NCI-H1417 (cell line): ENCODE measurements around the gene MAN1A1.
A peak's percentile ranks its signal among the peaks of the same experiment; 100 is the strongest.

Experiments used
- DNase-seq, 3 experiments: peaks; one replicate each; lab custom pipeline; 2025; lab: John Stamatoyannopoulos, UW

The MAN1A1 gene

DNA sequence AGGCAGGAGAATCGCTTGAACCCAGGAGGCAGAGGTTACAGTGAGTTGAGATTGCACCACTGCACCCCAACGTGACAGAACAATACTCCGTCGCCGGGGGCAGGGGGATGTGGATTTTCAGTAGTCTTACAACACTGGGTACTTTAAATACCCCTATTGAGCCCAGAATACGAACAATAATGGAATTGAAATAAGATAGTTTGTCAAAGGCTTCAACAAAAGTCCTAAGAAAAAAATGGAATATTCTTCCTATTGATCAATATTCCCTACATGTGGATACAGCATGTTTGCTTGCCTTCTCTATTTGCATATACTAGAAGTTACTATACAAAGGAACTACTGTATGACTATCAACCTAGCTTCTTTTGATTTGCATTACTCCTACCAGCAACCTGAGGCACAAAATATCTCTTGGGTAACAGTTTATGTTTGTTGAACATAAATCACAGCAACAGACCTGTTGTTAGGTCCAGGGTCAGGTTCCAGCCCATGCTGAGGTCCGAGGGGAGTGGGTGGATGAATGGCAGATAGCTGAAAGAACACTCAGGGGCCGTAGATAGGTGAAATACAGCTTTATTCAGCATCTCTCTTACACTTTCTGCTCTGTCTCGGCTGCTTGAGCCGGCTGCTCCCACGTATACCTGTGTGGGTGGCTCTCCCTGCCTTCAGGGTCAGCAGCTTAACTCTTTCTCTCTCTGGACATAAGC is 23.8 kb downstream of the MAN1A1 start:
- no peak for DNase-seq

DNA sequence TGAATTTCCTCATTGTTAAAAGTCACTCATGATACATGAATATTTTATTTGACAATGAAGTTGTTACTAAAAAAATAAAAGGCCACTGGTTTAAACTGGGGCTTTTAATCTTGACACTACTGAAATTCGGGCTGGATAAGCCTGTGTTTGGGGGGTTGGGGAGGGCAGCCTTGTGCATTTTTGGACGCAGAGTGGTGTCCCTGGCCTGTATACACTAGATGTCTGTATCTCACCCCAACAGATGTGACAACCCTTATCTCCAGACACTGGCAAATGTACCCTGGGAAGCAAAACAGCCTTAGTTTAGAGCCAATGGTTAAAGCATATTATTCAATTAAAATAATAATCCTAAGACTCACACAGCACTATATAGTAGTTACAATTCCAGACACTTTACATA is 24.8 kb downstream of the MAN1A1 start:
- DNase-seq, result no peak

- DNase-seq, result no peak
Observed at GRCh38 chr6:119323931-119324330, 25.6 kb downstream of the MAN1A1 start.

DNA sequence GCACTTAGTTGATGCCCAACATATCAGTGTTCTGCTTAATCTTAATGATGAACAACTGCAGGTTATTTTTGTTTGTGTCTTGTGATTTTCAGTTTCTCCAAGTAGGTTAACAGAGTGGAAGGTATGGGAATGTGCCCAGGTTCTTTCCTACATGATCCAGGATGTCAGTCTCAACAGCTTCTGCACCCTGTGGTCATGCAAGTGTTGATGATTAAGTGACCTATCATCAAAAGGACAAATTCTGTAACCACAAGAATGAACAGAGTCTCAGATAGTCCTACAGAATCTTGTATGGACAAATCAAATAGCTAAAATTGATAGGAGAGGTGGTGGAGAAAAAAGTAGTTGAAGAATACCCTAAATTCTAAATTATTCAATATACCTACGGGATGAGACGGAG is 26.1 kb downstream of the MAN1A1 start:
- DNase-seq, result no peak

DNA sequence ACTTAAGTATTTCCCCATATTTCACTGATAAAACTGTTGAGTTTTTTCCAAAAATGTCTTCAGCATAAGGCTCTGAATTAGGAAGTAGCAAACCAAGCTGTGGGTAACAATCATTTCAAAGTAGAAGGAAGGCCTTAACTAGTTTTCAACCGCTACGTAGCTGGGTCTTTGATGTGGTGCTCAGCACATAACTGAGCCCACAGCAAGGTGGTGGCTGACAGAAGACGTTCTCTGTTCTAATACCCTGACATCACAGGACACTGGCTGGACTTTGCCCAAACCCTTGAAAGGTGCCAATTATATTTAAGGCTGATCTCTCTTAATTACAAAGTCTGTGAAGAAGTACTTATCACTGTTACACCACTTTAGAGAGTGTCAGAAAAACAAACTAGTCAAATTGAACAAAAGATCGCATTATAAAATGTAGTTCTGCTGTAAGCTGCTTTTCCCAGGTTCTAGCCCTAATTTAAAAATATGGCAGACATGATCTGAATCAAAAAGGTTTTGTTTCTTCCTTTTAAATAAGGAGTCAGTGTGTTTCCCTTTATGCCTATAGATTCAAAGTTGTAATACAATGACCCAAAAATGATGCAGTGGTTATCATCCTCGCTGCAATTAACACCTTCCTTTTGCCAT is 26.7 kb downstream of the MAN1A1 start:
- no peak for DNase-seq

GRCh38 chr6:119322034-119322433 is 27.5 kb downstream of the MAN1A1 start:
- no peak for DNase-seq

DNA sequence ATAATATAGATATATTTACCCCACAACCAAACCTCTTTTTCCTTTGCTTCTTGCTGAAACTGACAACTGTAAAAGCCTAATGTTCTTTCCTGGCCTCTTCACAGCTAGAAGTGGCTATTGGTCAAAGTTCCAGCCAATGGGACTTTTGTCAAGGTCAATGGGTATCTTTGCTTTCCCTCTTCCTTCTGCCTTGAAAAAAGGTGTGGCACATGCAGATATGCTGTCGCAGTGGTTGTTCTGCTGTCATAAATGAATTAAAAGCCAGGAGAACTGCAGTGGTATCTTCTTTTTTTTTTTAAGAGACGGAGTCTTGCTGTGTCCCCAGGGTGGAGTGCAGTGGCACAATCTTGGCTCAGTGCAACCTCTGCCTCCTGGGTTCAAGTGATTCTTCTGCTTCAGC is 29.9 kb downstream of the MAN1A1 start:
- no peak for DNase-seq

DNA sequence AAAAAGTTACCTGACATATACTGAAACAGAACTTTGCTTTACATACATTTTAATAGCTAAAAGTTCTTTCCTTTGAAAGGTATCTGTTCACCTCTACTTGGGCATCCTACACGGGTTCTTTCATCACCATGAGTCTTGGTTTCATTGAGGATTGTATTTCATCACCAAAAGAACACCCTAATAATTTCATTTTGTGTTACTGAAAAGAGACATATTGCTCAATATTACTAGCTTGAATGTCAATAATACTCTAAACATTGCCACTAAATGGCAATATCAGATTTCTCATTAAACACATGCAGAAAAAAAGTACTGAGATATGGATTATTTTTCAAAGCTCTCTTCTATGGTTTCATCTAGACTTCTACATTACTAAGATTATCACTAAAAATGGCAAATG is 30.8 kb downstream of the MAN1A1 start:
- DNase-seq, result no peak

DNA sequence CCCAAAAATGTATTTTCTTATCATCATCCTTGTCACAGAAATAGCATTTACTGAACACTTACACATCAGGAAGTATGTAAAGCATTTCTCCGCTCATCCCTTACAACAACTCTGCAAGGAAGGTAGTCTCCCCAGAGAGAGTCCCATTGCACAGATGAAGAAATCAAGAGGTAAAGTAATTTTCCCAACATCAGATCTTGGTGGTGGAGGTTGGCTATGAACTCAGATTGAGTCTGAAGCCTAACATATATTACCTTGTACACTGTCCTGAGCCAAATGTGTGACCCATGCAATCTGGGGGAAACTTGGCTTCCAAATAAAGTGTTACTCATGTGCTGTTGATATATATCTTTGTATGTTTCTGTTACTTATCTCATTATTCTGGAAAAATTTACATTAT is 31.4 kb downstream of the MAN1A1 start:
- DNase-seq, result no peak

- no peak for DNase-seq
Observed at GRCh38 chr6:119317007-119317406, 32.6 kb downstream of the MAN1A1 start.

- DNase-seq, result no peak
Observed at GRCh38 chr6:119314885-119315272, 34.7 kb downstream of the MAN1A1 start.

- DNase-seq, result no peak
Observed at GRCh38 chr6:119313937-119314884, 35.4 kb downstream of the MAN1A1 start.

DNA sequence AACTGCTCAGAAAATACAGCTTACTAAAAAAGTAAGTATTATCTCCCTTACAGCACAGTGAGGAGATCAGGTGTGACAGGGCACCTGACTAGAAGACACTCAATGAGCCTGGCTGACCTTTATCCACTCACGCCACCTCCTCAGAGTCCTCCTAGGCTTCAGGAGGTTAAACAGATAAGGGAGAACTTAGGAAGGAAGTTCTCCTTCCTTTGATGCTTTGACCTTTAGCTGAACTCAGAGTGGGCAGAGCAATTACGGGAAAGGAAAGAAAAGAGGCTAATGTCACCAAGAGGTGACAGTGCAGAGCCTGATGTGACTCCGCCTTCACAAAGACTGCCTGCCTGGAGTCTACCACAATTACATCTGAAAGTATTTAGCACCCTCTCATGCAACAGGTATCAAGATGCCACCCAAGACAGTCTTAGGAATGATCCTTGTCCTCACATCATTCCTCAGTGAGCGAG is 36.7 kb downstream of the MAN1A1 start:
- no peak for DNase-seq

- no peak for DNase-seq
Observed at GRCh38 chr6:119312441-119312840, 37.1 kb downstream of the MAN1A1 start.

- DNase-seq, result no peak
Observed at GRCh38 chr6:119311514-119312142, 37.9 kb downstream of the MAN1A1 start.

- DNase-seq, result peak in 2 of 3 experiments; percentile 4 to 22
Observed at GRCh38 chr6:119310486-119311036, 39.0 kb downstream of the MAN1A1 start.

- DNase-seq, result peak in 2 of 3 experiments; percentile 20 to 66
Observed at GRCh38 chr6:119308991-119309657, 40.4 kb downstream of the MAN1A1 start.

GRCh38 chr6:119308048-119308570 is 41.5 kb downstream of the MAN1A1 start:
- DNase-seq, result no peak

DNA sequence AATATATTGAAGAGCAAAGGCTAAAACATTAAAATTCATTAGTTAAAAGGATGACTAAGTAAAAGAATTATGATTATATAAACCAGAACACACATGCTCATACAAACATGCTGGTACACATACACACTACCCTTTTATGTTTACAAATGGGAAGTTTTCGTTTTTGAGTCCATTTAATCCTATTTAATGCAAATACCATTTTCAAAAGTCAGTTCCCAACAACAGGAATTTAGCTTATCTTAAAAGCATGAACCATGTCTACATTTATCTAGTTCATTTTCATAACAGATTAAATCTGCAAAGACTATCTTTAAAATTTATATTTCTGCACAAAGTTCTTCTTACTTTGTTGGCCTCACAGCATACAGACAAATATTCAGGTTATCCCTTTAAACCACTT is 42.5 kb downstream of the MAN1A1 start:
- no peak for DNase-seq

DNA sequence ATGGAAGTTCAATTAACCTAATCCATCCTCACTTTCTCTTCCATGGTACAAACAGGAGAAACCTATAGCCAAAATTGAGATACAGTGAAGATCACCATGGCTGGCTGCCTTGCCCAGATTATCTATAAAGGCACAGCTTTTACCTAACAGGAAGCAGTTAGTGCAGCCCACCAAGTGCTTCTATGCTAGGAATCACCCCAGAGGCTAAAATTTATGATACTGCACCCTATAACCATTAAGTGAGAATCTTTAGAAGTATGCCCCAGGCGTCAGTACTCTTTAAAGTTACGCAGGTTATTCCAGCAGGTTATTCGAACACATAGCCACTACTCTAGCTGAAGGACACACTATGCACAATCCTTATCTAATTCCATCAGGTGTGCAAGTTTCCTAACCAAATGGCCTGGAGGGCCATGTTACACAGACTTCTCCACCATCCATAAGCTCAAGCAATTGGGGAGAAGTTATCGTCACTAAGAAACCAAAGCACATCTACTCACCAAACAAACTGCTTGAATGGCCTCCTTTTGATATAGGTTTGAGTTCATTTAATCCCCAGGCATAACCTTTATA is 43.1 kb downstream of the MAN1A1 start:
- DNase-seq, result no peak
